ENCODE results near the gene PPA2.
"Not testable (repeated sequence)": the region's sequence is repeated elsewhere in the genome, so short reads cannot be mapped to it uniquely, and the experiment has no call there.

Gene PPA2

DNA sequence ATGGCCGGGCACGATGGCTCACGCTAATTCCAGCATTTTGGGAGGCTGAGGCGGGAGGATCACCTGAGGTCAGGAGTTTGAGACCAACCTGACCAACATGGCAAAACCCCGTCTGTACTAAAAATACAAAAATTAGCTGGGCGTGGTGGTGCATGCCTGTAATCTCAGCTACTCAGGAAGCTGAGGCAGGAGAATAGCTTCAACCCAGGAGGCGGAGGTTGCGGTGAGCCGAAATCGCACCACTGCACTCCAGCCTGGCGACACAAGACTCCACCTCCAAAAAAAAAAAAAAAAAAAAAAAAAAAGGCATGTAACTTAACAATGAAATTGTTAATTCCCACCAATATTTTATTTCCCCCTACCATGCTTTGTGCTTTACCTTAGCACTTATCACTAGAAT lies 15.3 kb downstream of the PPA2 start:
- not testable (repeated sequence) for DNase-seq (ENCODE audit: low read depth)

DNA sequence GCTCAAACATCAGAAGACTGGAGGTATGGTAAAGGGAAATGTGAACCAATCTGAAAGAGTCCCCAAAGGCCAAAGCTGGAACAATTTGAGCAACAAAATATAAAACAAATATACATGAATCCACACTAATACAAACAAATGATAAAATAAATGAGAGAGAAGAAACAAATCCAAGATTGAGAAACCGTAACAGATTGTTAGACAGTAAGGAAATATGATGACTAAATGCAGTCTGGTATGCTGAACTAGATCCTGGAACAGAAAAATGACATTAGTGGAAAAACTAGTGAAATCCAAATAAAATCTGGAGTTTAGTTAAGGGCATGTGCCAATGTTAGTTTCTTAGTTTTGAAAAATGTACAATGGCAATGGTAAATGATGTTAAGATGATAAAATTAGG lies 15.9 kb downstream of the PPA2 start:
- no peak for DNase-seq (ENCODE audit: low read depth)

DNA sequence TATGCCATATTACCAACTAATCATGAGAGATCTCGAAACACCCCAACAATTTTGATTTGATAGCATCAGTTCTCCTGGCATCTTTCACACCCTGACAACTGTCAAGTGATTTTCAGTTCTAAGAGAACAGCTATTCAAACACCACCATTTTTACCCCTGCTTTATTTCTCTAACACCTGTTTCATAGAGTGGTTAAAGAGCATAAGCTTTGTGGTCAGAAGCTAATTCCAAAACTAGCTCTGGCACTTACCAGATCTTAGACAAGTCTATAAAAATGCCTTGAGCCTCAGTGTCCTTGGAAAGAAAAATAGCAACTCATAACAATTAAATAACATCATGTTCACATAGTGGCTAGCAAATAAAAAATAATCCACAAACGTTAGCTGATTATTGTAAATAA lies 17.9 kb downstream of the PPA2 start:
- no peak for DNase-seq (ENCODE audit: low read depth)

DNA sequence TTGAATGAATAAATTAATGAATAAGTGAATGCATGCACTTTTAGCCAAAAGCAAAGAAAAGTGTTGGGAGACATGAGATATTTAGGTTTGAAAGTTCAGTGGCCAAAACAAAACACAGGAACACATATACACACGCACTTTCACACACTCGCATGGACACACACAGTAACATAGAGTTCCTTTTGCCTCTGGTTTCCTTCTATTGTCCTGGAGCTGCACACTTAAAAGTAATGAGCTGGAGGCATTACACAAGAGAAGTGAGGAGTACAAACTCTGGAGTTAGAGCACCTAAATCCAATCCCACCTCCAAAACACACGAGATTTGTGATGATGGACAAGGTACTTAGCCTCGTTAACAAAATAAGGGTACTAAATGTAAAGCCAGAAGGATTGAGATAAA lies 18.7 kb downstream of the PPA2 start:
- no peak for DNase-seq (ENCODE audit: low read depth)

DNA sequence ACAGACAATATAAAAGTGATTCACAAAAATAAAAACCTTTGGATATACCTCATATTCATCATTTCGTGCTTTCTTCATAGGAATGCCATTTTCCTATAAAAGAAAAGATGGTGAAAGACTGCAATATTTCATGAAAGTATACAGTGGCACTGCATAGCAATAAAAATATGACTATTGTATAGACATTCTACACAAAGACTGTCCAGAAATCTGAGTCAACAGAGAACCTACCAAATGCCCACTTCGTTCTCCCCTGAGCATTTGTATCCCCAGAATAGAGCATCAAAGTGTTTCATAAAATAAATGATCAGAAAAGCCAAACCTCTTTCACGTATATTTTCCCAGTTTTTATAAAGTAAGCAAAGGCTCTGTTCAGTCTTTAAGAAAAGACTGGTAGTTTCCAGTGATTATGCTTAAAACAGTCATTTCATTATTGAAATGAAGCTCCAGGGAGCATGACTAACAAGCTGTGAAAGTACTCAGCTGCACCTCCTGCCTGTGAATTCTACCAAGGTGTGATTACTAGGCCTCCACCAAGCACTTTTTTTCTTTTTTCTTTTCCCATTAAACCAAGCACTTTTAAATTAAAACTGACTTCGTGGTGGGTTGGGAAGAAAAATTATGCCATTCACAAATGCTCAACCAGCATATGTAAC lies 20.2 kb downstream of the PPA2 start:
- DNase-seq (ENCODE audit: low read depth), result no peak

DNA sequence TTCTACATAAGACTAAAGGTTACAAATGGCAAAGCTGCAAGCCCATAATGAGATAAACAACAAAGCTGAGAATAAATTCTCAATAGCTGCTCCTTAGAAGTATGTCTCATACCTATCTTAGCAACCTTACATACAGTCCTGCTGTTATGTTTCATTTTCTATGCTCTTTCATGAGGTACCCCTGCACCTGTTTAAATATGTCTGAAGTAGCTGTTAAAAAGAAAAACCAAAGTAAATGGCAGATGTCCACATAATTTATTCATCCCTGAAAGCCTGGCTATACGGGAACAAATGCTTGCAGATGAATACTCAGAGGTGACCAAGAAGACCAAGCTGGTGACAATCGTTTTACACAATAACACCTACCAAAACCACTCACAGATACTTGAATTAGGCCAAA lies 22.5 kb downstream of the PPA2 start:
- no peak for DNase-seq (ENCODE audit: low read depth)

DNA sequence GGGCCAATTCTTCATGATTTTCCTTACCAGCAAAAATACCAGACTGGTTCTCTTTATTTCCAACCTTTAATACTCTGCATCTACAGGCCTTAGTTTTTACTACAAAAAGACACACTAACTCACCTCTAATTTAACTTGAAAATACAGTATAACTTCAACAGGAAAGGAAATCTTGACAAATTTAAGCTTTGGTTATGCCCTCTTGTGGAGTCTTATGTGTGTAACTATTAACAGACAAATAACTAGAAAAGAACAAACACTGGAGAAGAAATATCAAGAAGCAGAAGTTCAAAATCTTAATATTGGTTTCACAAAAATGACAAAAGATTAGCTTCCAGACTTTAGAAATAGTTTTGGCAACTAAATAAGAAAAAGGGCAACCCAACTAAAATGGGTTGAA lies 33.0 kb downstream of the PPA2 start:
- no peak for DNase-seq (ENCODE audit: low read depth)

DNA sequence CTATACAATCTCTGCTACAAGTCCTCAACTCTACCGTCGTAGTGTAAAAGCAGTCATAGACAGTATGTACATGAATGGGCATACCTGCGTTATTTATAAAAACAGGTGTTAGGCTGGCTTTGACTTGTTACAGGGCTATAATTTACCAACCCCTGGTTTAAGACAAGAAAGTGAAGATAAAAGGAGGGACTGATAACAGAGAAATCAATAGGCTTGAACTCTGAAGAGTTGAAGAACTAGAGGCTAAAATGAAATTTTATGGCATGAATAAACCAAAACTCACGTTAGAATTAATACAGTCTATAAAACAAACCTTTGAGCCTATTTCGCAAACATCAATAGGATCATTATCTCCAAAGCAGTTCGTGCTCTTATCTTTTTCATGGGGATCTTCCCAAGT lies 36.2 kb downstream of the PPA2 start:
- no peak for DNase-seq (ENCODE audit: low read depth)

DNA sequence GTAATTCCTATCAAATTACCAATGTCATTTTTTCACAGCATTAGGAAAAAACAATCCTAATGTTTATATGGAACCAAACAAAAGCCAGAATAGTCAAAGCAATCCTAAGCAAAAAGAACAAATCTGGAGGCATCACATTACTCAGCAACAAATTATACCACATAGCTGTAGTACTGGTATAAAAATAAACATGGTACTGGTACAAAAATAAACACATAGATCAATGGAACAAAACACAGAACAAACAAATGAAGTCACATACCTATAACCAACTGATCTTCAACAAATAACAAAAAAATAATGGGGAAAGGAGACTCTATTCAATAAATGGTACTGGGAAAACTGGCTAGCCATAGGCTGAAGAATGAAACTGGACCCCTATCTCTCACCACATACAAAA lies 37.4 kb downstream of the PPA2 start:
- no peak for DNase-seq (ENCODE audit: low read depth)

DNA sequence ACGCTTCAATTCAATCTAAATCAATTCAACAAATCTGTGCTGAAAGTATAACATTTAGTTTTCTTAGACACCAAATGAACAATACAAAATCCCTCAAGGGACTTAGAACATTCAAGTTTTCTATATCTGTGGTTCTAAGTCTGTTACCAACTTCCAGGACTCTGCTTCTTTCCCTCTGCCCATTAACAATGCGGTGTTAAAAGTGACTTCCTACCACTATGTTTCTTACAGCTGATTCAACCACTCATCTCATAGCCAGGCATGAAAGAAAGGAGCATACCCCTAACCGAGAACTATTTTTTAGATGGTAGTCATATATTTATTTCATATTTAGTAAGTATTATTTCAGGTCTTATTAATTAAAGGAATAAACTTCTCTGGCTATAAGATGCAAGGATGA lies 38.9 kb downstream of the PPA2 start:
- DNase-seq (ENCODE audit: low read depth), result no peak

DNA sequence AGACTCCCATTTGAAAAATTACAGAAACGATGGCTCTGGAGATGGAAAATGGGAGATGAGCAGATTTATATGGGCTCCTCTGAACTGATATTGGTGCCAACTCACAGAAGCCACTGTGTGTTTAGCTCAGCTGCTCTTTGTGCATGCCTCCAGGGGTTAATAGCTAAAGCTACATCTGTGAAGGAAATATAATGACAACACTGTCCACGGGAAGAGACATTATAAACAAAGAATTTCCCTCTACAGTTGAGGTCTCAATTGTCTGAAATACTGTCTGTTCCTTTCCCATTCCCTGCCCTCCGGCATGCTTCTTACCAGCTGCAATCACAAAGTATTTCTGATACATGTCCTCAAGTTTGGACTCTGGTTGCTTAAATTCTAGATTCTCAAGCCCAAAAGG lies 40.4 kb downstream of the PPA2 start:
- DNase-seq (ENCODE audit: low read depth), result no peak

DNA sequence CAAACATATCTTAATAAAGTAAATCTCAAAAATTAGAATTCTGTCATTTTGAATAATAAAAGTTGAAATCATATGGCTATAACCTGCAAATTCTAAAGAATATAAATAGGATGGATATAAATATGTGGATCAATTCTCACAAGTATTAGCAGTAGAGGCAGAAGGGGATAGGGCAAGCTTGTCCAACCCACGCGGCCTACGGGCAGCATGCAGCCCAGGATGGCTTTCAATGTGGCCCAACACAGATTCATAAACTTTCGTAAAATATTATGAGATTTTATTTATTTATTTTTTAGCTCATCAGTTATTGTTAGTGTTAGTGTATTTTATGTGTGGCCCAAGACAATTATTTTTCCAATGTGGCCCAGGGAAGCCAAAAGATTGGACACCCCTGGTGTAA lies 41.4 kb downstream of the PPA2 start:
- no peak for DNase-seq (ENCODE audit: low read depth)

DNA sequence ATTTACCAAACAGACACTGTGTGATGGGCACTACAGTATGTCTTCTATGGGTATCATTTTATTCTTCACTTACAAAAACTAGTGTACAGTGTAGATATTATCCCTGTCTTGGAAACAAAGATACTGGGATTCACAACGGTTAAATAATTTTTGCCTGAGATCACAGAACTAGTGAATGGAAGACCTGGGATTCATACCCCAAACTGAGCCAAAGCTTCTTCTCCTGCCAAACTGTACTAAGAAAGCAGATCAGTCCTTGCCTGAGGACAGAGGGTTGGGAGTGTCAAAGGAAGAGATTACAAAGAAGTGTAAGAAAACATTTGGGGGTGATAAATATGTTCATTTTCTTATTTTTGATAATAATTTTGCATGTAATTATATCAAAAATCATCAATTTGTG lies 43.1 kb downstream of the PPA2 start:
- DNase-seq (ENCODE audit: low read depth), result no peak

DNA sequence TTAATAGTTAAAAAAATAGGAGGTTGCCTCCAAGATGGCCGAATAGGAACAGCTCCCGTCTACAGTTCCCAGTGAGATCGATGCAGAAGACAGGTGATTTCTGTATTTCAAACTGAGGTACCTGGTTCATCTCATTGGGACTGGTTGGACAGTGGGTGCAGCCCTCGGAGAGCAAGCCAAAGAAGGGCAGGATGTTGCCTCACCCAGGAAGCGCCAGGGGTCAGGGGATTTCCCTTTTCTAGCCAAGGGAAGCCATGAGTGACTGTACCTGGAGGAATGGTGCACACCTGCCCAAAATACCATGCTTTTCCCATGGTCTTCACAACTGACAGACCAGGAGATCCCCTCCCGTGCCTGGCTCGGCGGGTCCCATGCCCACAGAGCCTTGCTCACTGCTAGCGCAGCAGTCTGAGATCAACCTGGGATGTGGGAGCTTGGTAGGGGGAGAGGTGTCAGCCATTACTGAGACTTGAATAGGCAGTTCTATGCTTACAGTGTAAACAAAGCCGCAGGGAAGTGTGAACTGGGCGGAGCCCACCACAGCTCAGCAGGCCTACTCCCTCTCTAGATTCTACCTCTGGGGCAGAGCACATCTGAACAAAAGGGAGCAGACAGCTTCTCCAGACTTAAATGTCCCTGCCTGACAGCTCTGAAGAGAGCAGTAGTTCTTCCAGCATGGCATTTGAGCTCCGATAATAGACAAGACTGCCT lies 47.5 kb downstream of the PPA2 start:
- DNase-seq (ENCODE audit: low read depth), result no peak

DNA sequence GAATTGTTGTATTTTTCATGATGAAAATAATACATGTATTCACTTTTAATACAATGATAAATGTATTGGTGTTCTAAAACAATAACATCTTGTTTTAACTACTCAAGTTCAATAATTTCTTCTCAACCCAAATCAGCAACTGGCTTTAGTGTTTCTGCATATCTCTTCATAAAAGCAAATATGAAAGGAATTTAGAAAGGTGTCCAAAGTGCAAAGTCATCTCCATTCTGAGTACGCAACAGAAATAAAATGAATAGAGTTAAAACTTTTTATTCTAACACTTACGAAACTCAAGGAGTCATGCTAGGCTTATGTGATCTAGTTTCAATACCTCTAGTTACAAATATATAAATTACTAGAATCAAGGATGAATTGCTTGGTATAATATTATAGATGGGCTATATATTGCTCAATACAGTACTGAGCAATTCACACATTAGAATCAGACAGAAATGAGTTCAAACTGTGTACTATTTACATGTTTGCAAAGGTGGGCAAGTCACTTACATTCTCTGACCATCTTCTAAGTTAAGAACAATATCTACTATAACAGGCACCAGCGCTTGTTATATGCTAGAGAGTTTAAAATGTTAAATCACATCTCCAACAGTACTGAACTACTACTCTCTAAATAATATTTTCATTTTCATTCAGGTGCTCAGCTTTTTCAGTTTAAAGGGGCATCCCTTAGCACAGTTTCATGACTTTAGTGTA lies 51.5 kb downstream of the PPA2 start:
- no peak for DNase-seq (ENCODE audit: low read depth)

DNA sequence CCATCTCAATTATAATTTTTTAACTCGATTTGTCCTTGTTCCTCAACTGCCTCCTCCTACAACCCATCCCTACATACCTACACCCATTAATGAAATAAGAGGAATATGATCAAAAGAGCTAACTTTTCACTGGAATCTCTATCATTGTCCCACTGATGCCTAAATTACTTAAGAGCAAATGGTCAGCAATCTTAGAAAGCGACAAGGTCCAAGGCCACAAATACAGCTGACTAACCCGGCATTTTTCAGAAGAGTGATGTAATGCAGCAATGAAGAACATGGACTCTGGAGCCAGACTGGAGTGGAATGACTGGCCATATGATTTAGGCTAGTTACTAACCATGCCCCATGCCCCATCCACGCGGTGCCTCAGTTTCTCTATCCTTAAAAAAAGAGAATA lies 56.2 kb downstream of the PPA2 start:
- DNase-seq (ENCODE audit: low read depth), result no peak

DNA sequence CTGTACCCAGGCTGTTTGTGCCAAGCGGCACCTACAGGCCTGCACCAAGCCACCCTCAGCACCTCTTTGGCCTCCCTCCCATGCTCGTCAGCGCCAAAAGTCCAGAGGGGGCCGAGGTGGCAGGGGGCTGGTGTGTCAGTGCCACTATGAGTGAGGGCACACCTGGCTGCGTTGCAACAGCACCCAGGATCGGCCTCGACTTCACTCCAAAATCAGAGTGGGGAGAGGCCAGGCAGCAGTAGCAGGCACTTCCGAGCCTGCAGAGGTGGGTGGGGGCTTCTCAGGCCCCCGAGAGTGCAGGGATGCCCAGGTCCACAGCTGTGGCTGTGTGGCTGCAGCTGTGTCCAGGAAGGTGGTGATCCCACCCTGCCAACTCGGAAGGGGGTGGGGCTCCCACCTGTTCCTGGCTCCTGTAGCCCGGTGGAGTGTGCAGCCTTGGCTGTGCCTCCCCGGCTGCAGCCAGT lies 58.5 kb downstream of the PPA2 start:
- DNase-seq (ENCODE audit: low read depth), result no peak

DNA sequence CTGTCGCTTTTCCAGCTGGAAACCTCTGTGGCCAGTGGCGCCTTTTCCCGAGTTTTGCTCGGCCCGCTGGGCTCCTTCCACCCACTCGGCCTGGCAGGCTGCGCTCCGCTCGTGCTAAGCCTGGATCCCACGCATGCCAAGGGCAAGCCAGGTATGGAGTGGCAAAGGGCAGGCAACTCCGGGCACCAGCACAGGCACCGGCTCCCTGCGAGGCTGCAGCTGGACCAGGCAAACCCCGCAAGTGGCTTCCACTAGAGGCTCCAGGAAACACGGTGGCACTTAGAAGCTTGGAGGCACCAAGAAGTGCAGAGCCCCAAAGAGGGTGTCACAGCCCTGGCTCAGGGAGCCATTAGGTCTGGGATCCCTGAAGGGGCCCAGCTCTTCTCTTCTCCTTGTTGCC lies 59.5 kb downstream of the PPA2 start:
- DNase-seq (ENCODE audit: low read depth), result no peak

DNA sequence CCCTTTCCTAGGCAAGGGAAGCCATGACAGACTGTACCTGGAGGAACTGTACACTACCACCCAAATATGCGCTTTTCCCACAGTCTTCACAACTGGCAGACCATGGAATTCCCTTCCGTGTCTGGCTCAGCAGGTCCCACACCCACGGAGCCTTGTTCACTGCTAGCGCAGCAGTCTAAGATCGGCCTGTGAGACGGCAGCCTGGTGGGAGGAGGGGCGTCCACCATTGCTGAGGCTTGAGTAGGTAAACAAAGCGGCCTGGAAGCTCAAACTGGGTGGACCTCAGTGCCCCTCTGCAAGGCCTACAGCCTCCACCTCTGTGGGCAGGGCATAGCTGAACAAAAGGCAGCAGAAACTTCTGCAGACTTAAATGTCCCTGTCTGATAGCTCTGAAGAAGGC lies 64.7 kb downstream of the PPA2 start:
- not testable (repeated sequence) for DNase-seq (ENCODE audit: low read depth)

DNA sequence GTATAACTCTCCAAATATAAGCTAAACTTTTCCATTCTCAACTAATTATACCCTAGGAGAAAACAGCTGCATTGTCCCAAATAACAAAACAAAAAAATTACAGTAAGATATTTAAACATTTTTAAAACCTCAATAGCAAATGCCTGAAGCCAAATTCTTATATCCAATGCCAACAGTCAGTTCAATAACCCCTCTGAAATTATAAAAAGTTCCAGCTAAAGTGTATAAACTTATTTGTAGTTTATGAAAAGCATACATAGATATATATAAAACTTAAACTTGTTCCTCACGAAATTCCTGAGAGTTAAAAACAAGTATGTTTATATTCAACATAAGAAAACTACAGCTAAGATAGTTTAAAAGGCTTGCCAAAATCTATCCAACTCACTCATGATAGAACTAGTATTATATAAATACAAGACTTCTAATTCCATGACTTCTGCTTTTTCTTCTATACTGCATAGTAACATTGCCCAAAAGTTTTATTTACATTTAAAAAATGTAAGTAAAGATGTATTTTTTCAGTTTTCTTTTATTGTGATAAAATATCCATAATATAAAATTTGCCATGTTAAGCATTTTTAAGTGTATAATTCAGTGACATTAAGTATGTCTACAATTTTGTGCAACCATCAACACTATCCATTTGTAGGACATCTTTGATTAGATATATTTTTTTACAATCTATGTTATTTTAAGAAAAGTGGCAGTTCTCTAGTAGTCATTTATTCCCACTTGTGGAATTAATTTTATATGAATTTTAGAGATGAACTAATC lies 72.8 kb downstream of the PPA2 start:
- DNase-seq (ENCODE audit: low read depth), result no peak

DNA sequence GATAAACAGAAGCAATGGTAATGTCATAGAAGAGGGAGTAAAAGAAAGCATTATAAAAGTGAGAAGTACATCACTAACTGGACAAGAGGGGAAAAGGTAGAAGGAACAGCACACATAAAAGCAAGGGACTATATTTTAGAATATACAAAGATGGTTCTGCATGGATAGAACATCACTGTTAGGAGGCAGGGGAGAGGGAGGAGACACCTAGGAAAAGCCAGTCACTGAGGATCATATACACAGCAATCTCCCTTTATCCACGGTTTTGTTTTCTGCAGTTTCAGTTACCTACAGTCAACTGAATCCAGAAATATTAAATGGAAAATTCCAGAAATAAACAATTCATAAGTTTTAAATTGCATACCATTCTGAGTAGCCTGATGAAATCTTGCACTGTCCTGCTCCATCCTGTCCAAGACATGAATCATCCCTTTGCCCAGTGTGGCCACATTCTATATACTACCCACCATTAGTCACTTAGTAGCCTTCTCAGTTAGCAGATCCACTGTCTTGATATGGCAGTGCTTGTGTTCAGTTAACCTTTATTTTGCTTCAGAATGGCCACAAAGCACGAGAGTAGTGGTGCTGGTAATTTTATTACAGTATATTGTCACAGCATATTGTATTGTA lies 74.2 kb downstream of the PPA2 start:
- DNase-seq (ENCODE audit: low read depth), result no peak

DNA sequence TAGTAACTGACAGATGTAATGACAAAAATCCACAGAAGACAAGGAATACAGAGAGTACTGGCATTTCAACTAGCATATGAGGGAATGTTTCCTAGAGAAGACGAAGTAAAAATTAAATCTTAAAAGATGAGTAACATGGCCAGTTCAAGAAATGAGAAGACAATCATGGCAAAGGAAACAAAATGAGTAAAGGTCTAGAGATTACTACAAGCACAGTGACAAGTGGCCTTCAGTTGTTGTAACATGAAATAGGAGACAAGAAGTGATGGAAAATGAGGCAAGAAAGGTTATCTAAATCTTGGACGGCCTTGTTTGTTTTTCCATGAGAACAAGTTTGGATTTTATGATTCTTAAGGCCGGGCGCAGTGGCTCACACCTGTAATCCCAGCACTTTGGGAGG lies 81.0 kb downstream of the PPA2 start:
- no peak for DNase-seq (ENCODE audit: low read depth)
